Epithelial cell of esophagus (primary cell): ENCODE data around the gene NKX2-1.
A peak's percentile ranks its signal among the peaks of the same experiment; 100 is the strongest.

Experiments
- DNase-seq: peaks from one replicate; pipeline ENCODE4 v3.0.0; 2010; ENCODE audit warnings: low read depth
- H3K4me3 ChIP-seq: 2 replicates; pipeline ENCODE4 v1.5.1; 2011; ENCODE audit warnings: mild to moderate bottlenecking, low read length, control low read depth
- TF ChIP-seq, protein P1 (sequence below): IDR thresholded peaks from 2 replicates; pipeline ENCODE4 v1.5.1; 2011; ENCODE audit warnings: low read depth, mild to moderate bottlenecking, low read length, control low read depth, inconsistent platforms; ENCODE audit not compliant: insufficient read depth; ENCODE audit errors: missing control alignments

NKX2-1 gene

DNA sequence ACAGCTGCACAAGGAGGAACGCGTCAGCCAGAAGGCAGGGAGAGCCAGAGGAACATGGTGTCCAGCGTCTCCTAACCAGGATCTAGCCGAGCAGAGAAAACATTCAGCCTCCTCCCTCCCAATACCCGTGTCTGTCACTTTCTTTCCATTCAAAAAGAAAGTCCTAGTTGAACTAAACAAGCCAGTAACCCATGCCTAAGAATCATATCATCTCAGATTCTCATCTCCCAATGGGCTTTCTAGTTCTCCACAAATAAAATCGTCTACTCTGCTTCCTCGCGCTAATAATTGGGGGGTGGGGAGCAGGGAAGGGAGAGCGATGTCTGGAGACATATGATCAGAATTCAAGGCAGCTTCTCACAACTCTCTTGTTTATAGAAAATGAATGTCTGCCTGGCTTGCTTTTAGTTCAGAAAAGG, 7.4 kb downstream of the NKX2-1 start:
- TF ChIP-seq, protein P1, sequence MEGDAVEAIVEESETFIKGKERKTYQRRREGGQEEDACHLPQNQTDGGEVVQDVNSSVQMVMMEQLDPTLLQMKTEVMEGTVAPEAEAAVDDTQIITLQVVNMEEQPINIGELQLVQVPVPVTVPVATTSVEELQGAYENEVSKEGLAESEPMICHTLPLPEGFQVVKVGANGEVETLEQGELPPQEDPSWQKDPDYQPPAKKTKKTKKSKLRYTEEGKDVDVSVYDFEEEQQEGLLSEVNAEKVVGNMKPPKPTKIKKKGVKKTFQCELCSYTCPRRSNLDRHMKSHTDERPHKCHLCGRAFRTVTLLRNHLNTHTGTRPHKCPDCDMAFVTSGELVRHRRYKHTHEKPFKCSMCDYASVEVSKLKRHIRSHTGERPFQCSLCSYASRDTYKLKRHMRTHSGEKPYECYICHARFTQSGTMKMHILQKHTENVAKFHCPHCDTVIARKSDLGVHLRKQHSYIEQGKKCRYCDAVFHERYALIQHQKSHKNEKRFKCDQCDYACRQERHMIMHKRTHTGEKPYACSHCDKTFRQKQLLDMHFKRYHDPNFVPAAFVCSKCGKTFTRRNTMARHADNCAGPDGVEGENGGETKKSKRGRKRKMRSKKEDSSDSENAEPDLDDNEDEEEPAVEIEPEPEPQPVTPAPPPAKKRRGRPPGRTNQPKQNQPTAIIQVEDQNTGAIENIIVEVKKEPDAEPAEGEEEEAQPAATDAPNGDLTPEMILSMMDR, result no peak
- peak overlapping the region; percentile 7 for H3K4me3 ChIP-seq
- DNase-seq, result no peak

DNA sequence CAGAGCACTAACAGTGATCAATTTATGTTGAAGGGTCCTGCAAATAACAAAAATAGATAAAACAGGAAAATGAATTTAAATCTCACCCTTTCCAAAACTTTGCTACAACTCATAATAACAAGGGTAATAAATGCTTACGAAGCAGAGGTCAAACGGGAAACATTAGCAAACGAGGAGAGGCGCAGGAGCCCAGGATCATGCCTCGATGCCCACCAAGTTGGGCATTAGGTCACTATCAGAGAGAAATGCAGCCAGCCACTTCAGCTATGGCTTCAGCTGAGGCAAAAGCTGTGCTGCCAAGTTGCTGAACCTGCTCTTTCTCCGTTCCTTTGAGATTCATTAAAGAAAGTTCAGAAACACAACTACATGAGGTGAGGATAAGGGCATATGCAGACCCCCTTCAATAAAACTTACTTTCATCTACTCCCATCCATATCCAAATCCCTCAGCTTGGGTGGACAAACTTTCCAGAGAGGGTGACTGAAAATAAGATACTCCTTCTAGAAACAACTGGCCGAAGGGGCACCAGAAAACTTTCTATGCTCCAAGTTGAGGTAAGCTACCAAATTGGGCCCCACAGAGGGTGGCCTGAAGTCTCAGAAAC, 7.9 kb downstream of the NKX2-1 start:
- TF ChIP-seq, protein P1, result no peak
- no peak for DNase-seq
- H3K4me3 ChIP-seq, result peak overlapping the region; percentile 7

DNA sequence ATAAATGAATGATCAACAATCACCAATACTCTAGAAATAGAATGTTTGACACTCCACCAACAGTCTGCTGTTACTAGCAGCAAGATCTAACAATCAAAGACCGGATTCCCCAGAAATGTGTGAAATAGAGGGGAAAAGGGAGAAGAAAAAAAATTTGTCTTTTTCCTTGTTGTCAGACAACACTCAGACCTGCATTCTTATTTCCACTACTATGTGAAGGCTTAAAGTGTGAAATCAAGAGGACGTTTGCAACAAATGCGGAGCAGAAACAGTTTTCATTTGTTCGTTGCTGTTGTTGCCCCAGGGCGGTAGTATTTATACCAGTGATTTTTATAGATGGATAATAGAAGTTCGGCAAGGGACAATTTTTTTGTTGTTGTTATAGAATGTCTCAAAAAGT, 9.2 kb downstream of the NKX2-1 start:
- H3K4me3 ChIP-seq, result no peak overlapping the region
- TF ChIP-seq, protein P1, result no peak
- DNase-seq, result no peak

DNA sequence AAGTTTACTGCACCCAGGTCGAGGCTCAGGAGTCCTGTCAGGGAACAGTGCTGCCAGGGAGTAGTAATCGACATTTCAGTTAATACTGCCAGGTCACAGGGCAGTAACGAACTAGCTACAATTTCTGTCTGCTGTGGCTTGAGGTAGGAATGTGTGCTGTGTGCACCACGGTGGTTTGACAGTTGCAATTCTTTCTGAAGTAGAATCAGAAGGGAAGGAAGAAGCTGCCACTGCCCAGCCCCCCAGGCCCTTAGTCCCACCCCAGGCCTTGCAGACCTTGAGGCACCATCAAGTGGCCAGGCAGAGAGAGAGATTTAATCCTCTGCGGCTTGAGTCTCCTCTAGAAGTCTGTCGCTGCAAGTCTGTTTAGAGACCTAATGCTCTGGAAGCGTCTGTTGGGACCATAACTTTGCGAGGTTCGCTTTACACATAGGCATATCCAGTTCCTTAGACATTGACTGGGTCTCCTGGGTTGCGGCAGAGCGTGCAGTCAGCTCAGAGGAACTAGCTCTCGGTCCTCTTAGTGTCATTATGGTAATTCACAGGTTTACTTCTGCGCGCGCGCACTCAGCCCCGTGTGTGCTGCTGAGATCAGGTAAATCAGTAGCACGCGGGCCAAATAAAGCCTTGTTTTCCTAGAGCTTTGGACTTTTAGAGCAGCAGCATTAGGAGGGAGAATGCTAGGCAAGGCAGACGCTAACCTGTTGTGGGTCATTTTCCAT, 9.8 kb downstream of the NKX2-1 start:
- TF ChIP-seq, protein P1, result no peak
- H3K4me3 ChIP-seq, result no peak overlapping the region
- no peak for DNase-seq

DNA sequence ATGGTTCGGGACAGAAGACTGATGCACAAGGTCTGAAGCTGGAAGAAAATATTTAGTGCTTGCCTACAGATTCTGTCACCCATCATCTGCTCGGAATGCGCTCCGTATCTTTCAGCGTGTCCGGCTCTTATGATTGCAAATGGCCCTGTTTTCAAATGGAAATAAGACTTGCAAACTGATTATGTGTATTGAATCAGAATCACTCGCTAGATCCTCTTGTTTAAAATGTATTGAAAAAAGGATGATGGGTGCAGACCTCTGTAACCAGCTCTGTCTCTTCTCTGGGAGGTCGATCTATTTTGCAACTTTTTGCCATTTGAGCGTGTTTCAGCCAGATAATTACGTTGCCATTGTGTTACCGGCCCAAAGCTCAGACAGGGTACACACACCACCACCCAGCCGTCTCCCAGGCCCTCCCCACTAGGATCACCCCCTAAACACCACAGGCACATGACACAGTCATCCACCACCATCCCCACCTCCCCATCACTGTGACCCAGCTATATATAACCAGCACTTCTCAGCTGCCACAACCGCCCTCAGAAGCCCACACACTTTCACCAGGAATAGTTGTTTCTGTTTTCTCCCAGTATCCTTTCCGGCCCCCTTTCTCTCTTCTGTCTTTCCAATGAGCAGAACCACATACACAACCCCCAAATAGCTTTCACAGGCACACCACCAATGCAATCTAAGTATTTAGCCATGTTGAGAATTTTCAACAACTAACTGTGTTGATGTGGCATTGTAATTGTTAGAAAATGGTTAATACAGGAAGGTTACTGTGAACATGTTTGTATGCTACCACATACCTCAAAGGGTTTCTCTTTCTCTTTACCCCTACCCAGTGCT, 10.7 kb downstream of the NKX2-1 start:
- H3K4me3 ChIP-seq, result peak overlapping the region; percentile 43
- TF ChIP-seq, protein P1, result no peak
- DNase-seq, result no peak

DNA sequence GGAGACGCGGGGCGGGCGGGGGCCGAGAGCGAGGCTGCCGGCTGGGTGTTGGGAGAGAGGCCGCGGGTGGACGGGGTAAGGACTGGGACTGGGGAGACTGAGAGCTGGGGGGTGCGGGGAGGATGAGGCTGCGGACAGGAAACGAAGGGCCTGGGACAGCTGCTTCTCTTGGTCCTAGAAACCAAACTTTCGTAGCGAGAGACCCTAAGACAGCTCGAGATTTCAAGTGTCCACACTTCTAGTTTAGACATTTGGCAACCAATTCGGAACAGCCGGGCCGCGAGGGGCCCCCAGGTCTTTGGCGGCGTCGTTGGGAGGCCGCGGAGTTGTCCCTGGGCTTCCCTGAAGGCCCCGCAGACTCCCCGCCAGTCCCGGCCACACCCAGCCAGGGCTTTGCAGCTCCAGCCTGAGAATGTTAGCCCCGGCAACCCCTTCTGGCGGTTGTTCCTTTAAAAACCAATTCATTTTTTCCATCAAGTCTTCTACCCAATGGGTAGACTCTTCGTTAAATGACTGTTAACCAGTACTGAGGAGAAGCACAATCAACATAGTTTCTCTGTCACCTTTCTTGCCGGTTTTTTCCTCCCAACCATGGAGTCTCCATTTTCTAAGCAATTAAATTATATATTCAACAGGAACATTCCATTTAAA, 11.5 kb downstream of the NKX2-1 start:
- TF ChIP-seq, protein P1, result no peak
- peak overlapping the region; percentile 43 for H3K4me3 ChIP-seq
- no peak for DNase-seq
